HTERT RPE-1 (cell line): Measurements from ENCODE around the gene ETV5.

Source experiments
- in situ Hi-C: fragments of 300-500 bp; cut with MboI; formaldehyde crosslinking; loops from 4 replicates; pipeline ENCODE4 v1.14.3; 2020; ENCODE audit warnings: low sequenced_read_pairs

Gene ETV5

GRCh38 chr3:186108941-186109865 is at the start of gene ETV5:
Gene ETV5 (minus strand): TSS chr3:186109089. CDS start chr3:186105868, 3,221 bp downstream.
- in situ Hi-C loops, result no loop called here

GRCh38 chr3:186154641-186155040 is 45.8 kb upstream of the ETV5 start:
- in situ Hi-C loops, result no loop called here

GRCh38 chr3:186152889-186153292 is 44.0 kb upstream of the ETV5 start:
- in situ Hi-C loops, result no loop called here

GRCh38 chr3:186152361-186152798 is 43.5 kb upstream of the ETV5 start:
- in situ Hi-C loops, result no loop called here

- in situ Hi-C loops, result no loop called here
Observed at GRCh38 chr3:186151077-186151971, 42.4 kb upstream of the ETV5 start.

GRCh38 chr3:186150041-186150830 is 41.3 kb upstream of the ETV5 start:
- in situ Hi-C loops, result no loop called here

GRCh38 chr3:186149319-186149960 is 40.6 kb upstream of the ETV5 start:
- in situ Hi-C loops, result no loop called here

GRCh38 chr3:186144257-186144656 is 35.4 kb upstream of the ETV5 start:
- in situ Hi-C loops, result no loop called here

- in situ Hi-C loops, result no loop called here
Observed at GRCh38 chr3:186143250-186143649, 34.4 kb upstream of the ETV5 start.

GRCh38 chr3:186142393-186142932 is 33.6 kb upstream of the ETV5 start:
- in situ Hi-C loops, result no loop called here

GRCh38 chr3:186141790-186142189 is 32.9 kb upstream of the ETV5 start:
- in situ Hi-C loops, result no loop called here

- in situ Hi-C loops, result no loop called here
Observed at GRCh38 chr3:186138272-186138981, 29.5 kb upstream of the ETV5 start.

- in situ Hi-C loops, result no loop called here
Observed at GRCh38 chr3:186137051-186137685, 28.3 kb upstream of the ETV5 start.

- in situ Hi-C loops, result no loop called here
Observed at GRCh38 chr3:186133980-186134379, 25.1 kb upstream of the ETV5 start.

GRCh38 chr3:186132487-186132886 is 23.6 kb upstream of the ETV5 start:
- in situ Hi-C loops, result no loop called here

GRCh38 chr3:186129206-186129605 is 20.3 kb upstream of the ETV5 start:
- in situ Hi-C loops, result no loop called here

GRCh38 chr3:186128158-186128557 is 19.3 kb upstream of the ETV5 start:
- in situ Hi-C loops, result no loop called here

GRCh38 chr3:186127463-186127862 is 18.6 kb upstream of the ETV5 start:
- in situ Hi-C loops, result no loop called here

- in situ Hi-C loops, result no loop called here
Observed at GRCh38 chr3:186125118-186125517, 16.2 kb upstream of the ETV5 start.
